AG04449 (cell line): Measurements from ENCODE around the gene DNAH12.
A peak's percentile ranks its signal among the peaks of the same experiment; 100 is the strongest.

Experiments used
- CTCF ChIA-PET: fragments of 350-600 bp; formaldehyde crosslinking; extraction: SDS; loops from one replicate; lab custom pipeline; 2021; ENCODE audit warnings: antibody characterized with exemption; lab: Yijun Ruan, JAX
- POLR2A ChIA-PET: fragments of 400-600, 350-600 bp; formaldehyde crosslinking; extraction: SDS; loops from one replicate; lab custom pipeline; 2020; ENCODE audit warnings: antibody characterized with exemption, inconsistent platforms; lab: Yijun Ruan, JAX
- DNase-seq: peaks from one replicate; pipeline ENCODE4 v3.0.0-alpha.2; 2010; ENCODE audit warnings: low read depth, low spot score
- H3K4me3 ChIP-seq: 2 replicates; pipeline ENCODE4 v1.5.1; 2011; ENCODE audit warnings: low read depth, mild to moderate bottlenecking, control low read depth, low read length
- CTCF ChIP-seq: IDR thresholded peaks from one replicate; pipeline ENCODE4 v1.5.1; 2011; ENCODE audit warnings: mild to moderate bottlenecking, moderate library complexity, low read length, control low read depth, inconsistent platforms; ENCODE audit not compliant: insufficient read depth; ENCODE audit errors: missing control alignments

The DNAH12 gene

GRCh38 chr3:57409471-57409870 lies 134.7 kb downstream of the DNAH12 start:
- DNase-seq: no peak
- POLR2A ChIA-PET: no interaction called here
- no peak for TF ChIP-seq CTCF
- CTCF ChIA-PET: interaction anchor here (2.8 kb wide), 1 partner anchor 11 kb away, joined by 16 read pairs; no protein-coding TSS in a partner anchor
- no peak overlapping the region for H3K4me3 ChIP-seq

GRCh38 chr3:57402675-57403074 lies 141.5 kb downstream of the DNAH12 start:
- ChIA-PET POLR2A (no interaction called here), CTCF (no interaction called here)
- H3K4me3 ChIP-seq: no peak overlapping the region
- no peak for DNase-seq
- TF ChIP-seq CTCF: no peak

- peak; percentile 81 for TF ChIP-seq CTCF
- H3K4me3 ChIP-seq: no peak overlapping the region
- ChIA-PET CTCF (interaction anchor here (0.6 to 3.3 kb wide), 32 partner anchors 10 to 1544 kb away, joined by 3 to 54 read pairs (median 3); partner anchors contain the start of gene PDE12), POLR2A (no interaction called here)
- no peak for DNase-seq
These were observed 146.7 kb downstream of the DNAH12 start for GRCh38 chr3:57397175-57398026.

- no peak for DNase-seq
- CTCF ChIA-PET: no interaction called here
- H3K4me3 ChIP-seq: no peak overlapping the region
- POLR2A ChIA-PET: no interaction called here
- no peak for TF ChIP-seq CTCF
These were observed 150.2 kb downstream of the DNAH12 start for GRCh38 chr3:57393977-57394376.

- ChIA-PET CTCF (no interaction called here), POLR2A (no interaction called here)
- no peak for TF ChIP-seq CTCF
- no peak overlapping the region for H3K4me3 ChIP-seq
- no peak for DNase-seq
These were observed 152.4 kb downstream of the DNAH12 start for GRCh38 chr3:57391767-57392166.

- POLR2A ChIA-PET: no interaction called here
- CTCF ChIA-PET: interaction anchor here (2.9 kb wide), 1 partner anchor 8 kb away, joined by 7 read pairs; no protein-coding TSS in a partner anchor
- no peak overlapping the region for H3K4me3 ChIP-seq
- no peak for DNase-seq
- TF ChIP-seq CTCF: no peak
These were observed 154.9 kb downstream of the DNAH12 start for GRCh38 chr3:57389271-57389670.
